HepG2 (cell line): Measurements from ENCODE around the gene SIK2. TPM values are rescaled to one million over a fixed set of nuclear protein-coding genes. Genes with fewer than 3 reads are reported as not detected.

Source experiments
- ATAC-seq: fragments of 200-7000 bp; cut with Tn5 transposase; 3 replicates; pipeline ENCODE4 v1.9.1; 2020; ENCODE audit warnings: mild to moderate bottlenecking, moderate library complexity
- BruUV-seq: library from RNA; stranded (reverse); fragments of 400-500 nt; replicated peaks from 2 replicates; lab custom pipeline; 2021; lab: Mats Ljungman, UMichigan
- CTCF ChIA-PET: fragments of 300-600 bp; formaldehyde crosslinking; extraction: SDS; loops from one replicate; lab custom pipeline; 2021; ENCODE audit warnings: low total read pairs, inconsistent platforms, low intra/inter-chr PET ratio; lab: Yijun Ruan, JAX
- POLR2A ChIA-PET: fragments of 350-600 bp; sonication (Branson Sonifier 250); formaldehyde crosslinking; loops from one replicate; lab custom pipeline; 2020; ENCODE audit warnings: antibody characterized with exemption, inconsistent platforms; lab: Yijun Ruan, JAX
- DNase-seq: peaks from one replicate; pipeline ENCODE4 v3.0.0-alpha.2; 2015; ENCODE audit warnings: low spot score
- FAIRE-seq: peaks from 3 replicates; lab custom pipeline; 2011; peaks lifted over from hg19 to GRCh38; lab: Jason Lieb, UNC
- H2AFZ ChIP-seq: one replicate; pipeline ENCODE4 v1.6.1; 2011; ENCODE audit warnings: low read length, inconsistent platforms
- H3K27ac ChIP-seq: fragments of 300-600 bp; 3 replicates; pipeline ENCODE4 v1.8.0; 2011; ENCODE audit warnings: mixed run types, mild to moderate bottlenecking, mixed read lengths, low read length, inconsistent platforms; ENCODE audit not compliant: insufficient read depth; ENCODE audit errors: extremely low read length
- H3K27me3 ChIP-seq, 2 experiments: fragments of 200-600 bp in 1 of 2; 2 replicates in 1 of 2; 3 replicates in 1 of 2; pipeline versions ENCODE4 v1.6.0 to v1.8.0; 2011; ENCODE audit warnings: low read length in 2 of 2, mild to moderate bottlenecking in 2 of 2, moderate library complexity in 2 of 2, inconsistent platforms in 1 of 2; ENCODE audit not compliant: insufficient read depth in 2 of 2, control insufficient read depth in 1 of 2
- H3K36me3 ChIP-seq, 2 experiments: fragments of 200-600 bp in 1 of 2; replicated peaks in 1 of 2; 2 replicates in 1 of 2; 3 replicates in 1 of 2; pipeline versions ENCODE4 v1.5.1 to v1.8.0; 2011; ENCODE audit warnings: low read length in 2 of 2, inconsistent platforms in 1 of 2; ENCODE audit not compliant: insufficient read depth in 2 of 2, control insufficient read depth in 1 of 2
- H3K4me1 ChIP-seq: 2 replicates; pipeline ENCODE4 v1.5.1; 2012; ENCODE audit warnings: low read length, inconsistent platforms; ENCODE audit not compliant: insufficient read depth
- H3K4me2 ChIP-seq: 2 replicates; pipeline ENCODE4 v1.6.0; 2011; ENCODE audit warnings: low read depth, low read length, inconsistent platforms
- H3K4me3 ChIP-seq, 3 experiments: fragments of 200-600 bp in 1 of 3; sonication (generic), shearing (Covaris generic) in 1 of 3; replicated peaks in 1 of 3; 2 replicates each; pipeline ENCODE4 v1.5.1; 2011 to 2016; ENCODE audit warnings: low read length in 3 of 3, inconsistent platforms in 2 of 3, low read depth in 2 of 3, mild to moderate bottlenecking in 2 of 3, control low read depth in 1 of 3, mixed read lengths in 1 of 3; ENCODE audit not compliant: insufficient read depth in 1 of 3
- H3K79me2 ChIP-seq: one replicate; pipeline ENCODE4 v1.6.1; 2011; ENCODE audit warnings: low read length, inconsistent platforms; ENCODE audit not compliant: insufficient read depth
- H3K9ac ChIP-seq: 2 replicates; pipeline ENCODE4 v1.6.0; 2011; ENCODE audit warnings: mild to moderate bottlenecking, low read depth, low read length, inconsistent platforms; ENCODE audit not compliant: insufficient read depth
- H3K9me3 ChIP-seq: 2 replicates; pipeline ENCODE4 v1.5.1; 2012; ENCODE audit warnings: mild to moderate bottlenecking, low read length
- H4K20me1 ChIP-seq: 2 replicates; pipeline ENCODE4 v1.6.0; 2011; ENCODE audit warnings: inconsistent platforms, mild to moderate bottlenecking, low read length, moderate library complexity; ENCODE audit not compliant: insufficient read depth
- EP300 ChIP-seq, 3 experiments: sonication (generic) in 1 of 3; formaldehyde crosslinking in 1 of 3; IDR thresholded peaks; 2 replicates each; pipeline versions ENCODE4 v1.5.1 to v1.6.1; 2011 to 2020; ENCODE audit warnings: low read depth in 2 of 3, low read length in 2 of 3, borderline replicate concordance in 1 of 3, improper control_type of control experiment in 1 of 3, mild to moderate bottlenecking in 1 of 3, missing genetic modification reagents in 1 of 3, moderate library complexity in 1 of 3
- GATAD2A ChIP-seq: IDR thresholded peaks from 2 replicates; pipeline ENCODE4 v1.6.1; 2016
- GZF1 ChIP-seq: sonication (generic); formaldehyde crosslinking; IDR thresholded peaks from 2 replicates; pipeline ENCODE4 v1.5.1; 2020; ENCODE audit warnings: mild to moderate bottlenecking, missing genetic modification reagents
- MEIS2 ChIP-seq: sonication (generic); formaldehyde crosslinking; IDR thresholded peaks from 2 replicates; pipeline ENCODE4 v1.9.0; 2021; ENCODE audit warnings: mild to moderate bottlenecking, missing genetic modification reagents
- NFYC ChIP-seq: IDR thresholded peaks from 2 replicates; pipeline ENCODE4 v1.6.1; 2016; ENCODE audit warnings: missing genetic modification reagents, missing compliant biosample characterization
- PHF20 ChIP-seq: sonication (generic); formaldehyde crosslinking; IDR thresholded peaks from 2 replicates; pipeline ENCODE4 v1.5.0; 2020; ENCODE audit warnings: mild to moderate bottlenecking, missing genetic modification reagents
- POLR2A ChIP-seq, 2 experiments: IDR thresholded peaks; 2 replicates each; pipeline ENCODE4 v1.6.1; 2011; ENCODE audit warnings: low read depth in 2 of 2, low read length in 2 of 2, mild to moderate bottlenecking in 1 of 2, moderate library complexity in 1 of 2; ENCODE audit not compliant: insufficient read depth in 1 of 2
- REXO4 ChIP-seq: sonication (generic); formaldehyde crosslinking; IDR thresholded peaks from 2 replicates; pipeline ENCODE4 v1.8.0; 2022; ENCODE audit warnings: missing genetic modification reagents, mild to moderate bottlenecking, borderline replicate concordance
- TCF7 ChIP-seq: sonication (generic); IDR thresholded peaks from 2 replicates; pipeline ENCODE4 v1.6.1; 2016; ENCODE audit warnings: antibody characterized with exemption, low read depth
- ZBTB38 ChIP-seq: sonication (generic); formaldehyde crosslinking; IDR thresholded peaks from 2 replicates; pipeline ENCODE4 v1.5.1; 2020; ENCODE audit warnings: mild to moderate bottlenecking, missing genetic modification reagents
- ZFP36L2 ChIP-seq: sonication (generic); formaldehyde crosslinking; IDR thresholded peaks from 2 replicates; pipeline ENCODE4 v1.4.0; 2020; ENCODE audit warnings: missing genetic modification reagents
- ZIK1 ChIP-seq: sonication (generic); formaldehyde crosslinking; IDR thresholded peaks from 2 replicates; pipeline ENCODE4 v1.5.0; 2020; ENCODE audit warnings: mild to moderate bottlenecking, low read depth, missing genetic modification reagents, borderline replicate concordance
- ZMYM4 ChIP-seq: sonication (generic); formaldehyde crosslinking; IDR thresholded peaks from 2 replicates; pipeline ENCODE4 v1.8.1; 2023; ENCODE audit warnings: mild to moderate bottlenecking, missing genetic modification reagents
- ZNF569 ChIP-seq: sonication (generic); formaldehyde crosslinking; IDR thresholded peaks from 2 replicates; pipeline ENCODE4 v1.5.0; 2020; ENCODE audit warnings: mild to moderate bottlenecking, missing genetic modification reagents, moderate library complexity, borderline replicate concordance
- ZNF710 ChIP-seq: sonication (generic); formaldehyde crosslinking; IDR thresholded peaks from 2 replicates; pipeline ENCODE4 v1.5.0; 2020; ENCODE audit warnings: mild to moderate bottlenecking, missing genetic modification reagents, borderline replicate concordance
- ZNF800 ChIP-seq: sonication (generic); formaldehyde crosslinking; IDR thresholded peaks from 2 replicates; pipeline ENCODE4 v1.4.0; 2020; ENCODE audit warnings: missing genetic modification reagents
- WGBS: methylation state at CpG from one replicate; pipeline ENCODE4 v1.1.6; 2017; ENCODE audit warnings: low lambda C conversion rate; 5-methylcytosine and 5-hydroxymethylcytosine counted together
- in situ Hi-C: cut with HindIII; loops from 2 replicates; pipeline ENCODE4 v1.10.0; 2017; ENCODE audit warnings: low pct_unique_long_range_greater_than_20kb; ENCODE audit not compliant: extremely low pct_ligation_motif_present
- intact Hi-C: fragments of 100-400 bp; cut with micrococcal nuclease; formaldehyde crosslinking; loops from one replicate; pipeline ENCODE4 v1.10.0; 2022; ENCODE audit not compliant: unreplicated experiment
- polyA plus RNA-seq, 8 experiments: library from polyadenylated mRNA; depleted of rRNA in 3 of 8; stranded (reverse) in 7 of 8; unstranded in 1 of 8; fragments of >200 nt; fragmentation: Illumina TruSeq in 4 of 8; extraction: Trizol in 4 of 8; gene quantifications; 2 replicates each; pipeline versions ENCODE4 v1.2.1 to v1.2.3, GENCODE V29; 2011 to 2016; ENCODE audit warnings: low read depth in 4 of 8, missing spikeins in 1 of 8, mixed read lengths in 1 of 8; ENCODE audit not compliant: insufficient read depth in 1 of 8
- total RNA-seq, 5 experiments: library from RNA; depleted of rRNA; stranded (reverse); fragments of >200 nt; fragmentation: Illumina TruSeq; extraction: Trizol; gene quantifications; 2 replicates each; pipeline ENCODE4 v1.2.3, GENCODE V29; 2016; ENCODE audit warnings: low read depth in 1 of 5
- TF ChIP-seq, protein P1 (sequence below): sonication (generic); formaldehyde crosslinking; IDR thresholded peaks from 2 replicates; pipeline ENCODE4 v1.5.1; 2020; ENCODE audit warnings: mild to moderate bottlenecking, moderate library complexity, missing genetic modification reagents

Gene SIK2
- total and polyA plus RNA-seq, 2 of the 13 experiments (the other 11 are each of a cell fraction or from before 2014, with no cell fraction given) = 8.1 to 15.4 TPM

DNA sequence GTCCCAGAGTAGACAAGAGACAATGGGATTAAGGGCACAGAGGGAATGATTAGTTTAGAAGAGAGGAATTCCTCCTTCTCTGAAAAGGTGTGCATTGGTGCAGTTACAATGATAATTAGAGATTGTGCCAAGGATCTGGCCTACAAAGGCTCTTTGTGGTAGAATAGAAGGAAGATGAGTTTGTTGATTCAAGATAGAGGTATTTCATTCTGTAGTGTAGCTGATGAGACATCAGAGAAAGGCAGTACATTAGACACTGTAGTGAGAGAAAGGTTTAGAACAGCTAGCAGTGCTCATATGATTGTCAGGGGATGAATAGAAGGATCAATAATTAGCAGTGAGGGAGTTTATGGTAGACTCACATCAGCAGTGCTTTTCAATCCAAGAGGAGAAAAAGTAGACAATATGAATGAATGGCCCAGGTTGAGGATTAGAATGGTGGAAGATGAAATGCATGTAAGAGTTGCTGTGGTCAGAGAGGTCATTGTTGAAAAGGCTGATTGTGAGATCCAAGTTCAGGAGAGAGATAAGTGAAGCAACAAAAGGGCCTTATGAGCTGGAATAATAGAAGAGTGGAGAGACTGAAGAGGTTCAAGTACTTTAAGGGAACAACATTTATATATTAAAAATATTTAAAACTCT is 28.9 kb downstream of the SIK2 start (continued):
- no peak for TF ChIP-seq ZIK1 (CRISPR knock-in tag)
- no peak for TF ChIP-seq ZBTB38 (CRISPR knock-in tag)
- TF ChIP-seq ZNF710 = peak; percentile 68; the same call in 1 of the 2 replicates
- no peak for TF ChIP-seq ZFP36L2 (CRISPR knock-in tag)
- TF ChIP-seq TCF7 = 0 out of 2 replicates have a peak, but pooled peaks have one; percentile 8
- peak in 1 of 2 experiments; percentile 26; a peak in 1 of 4 replicates for TF ChIP-seq EP300 (IDR thresholded peaks at IDR 0.05; ENCODE audit: low read depth in 2 of 2, low read length in 2 of 2)
- TF ChIP-seq EP300 (CRISPR knock-in tag; IDR thresholded peaks at IDR 0.05; ENCODE audit: borderline replicate concordance) = no peak
- TF ChIP-seq POLR2A (IDR thresholded peaks at IDR 0.05; ENCODE audit: insufficient read depth in 1 of 2, low read depth in 2 of 2, low read length in 2 of 2) = no peak
- TF ChIP-seq ZMYM4 (CRISPR knock-in tag) = no peak
- no peak for TF ChIP-seq NFYC (CRISPR knock-in tag)

- H3K4me1 ChIP-seq = peaks cover 92% of the 10 kb centered on the region
- intact Hi-C loops = loop anchor here (2.0 kb wide), 1 partner anchor 29 kb away; the partner anchor contains the start of gene SIK2
- TF ChIP-seq ZNF800 = no peak
- no peak for TF ChIP-seq MEIS2
- TF ChIP-seq GZF1 (CRISPR knock-in tag) = no peak
- no peak for TF ChIP-seq ZNF569
- no peak for TF ChIP-seq PHF20 (CRISPR knock-in tag)
- TF ChIP-seq, protein P1, sequence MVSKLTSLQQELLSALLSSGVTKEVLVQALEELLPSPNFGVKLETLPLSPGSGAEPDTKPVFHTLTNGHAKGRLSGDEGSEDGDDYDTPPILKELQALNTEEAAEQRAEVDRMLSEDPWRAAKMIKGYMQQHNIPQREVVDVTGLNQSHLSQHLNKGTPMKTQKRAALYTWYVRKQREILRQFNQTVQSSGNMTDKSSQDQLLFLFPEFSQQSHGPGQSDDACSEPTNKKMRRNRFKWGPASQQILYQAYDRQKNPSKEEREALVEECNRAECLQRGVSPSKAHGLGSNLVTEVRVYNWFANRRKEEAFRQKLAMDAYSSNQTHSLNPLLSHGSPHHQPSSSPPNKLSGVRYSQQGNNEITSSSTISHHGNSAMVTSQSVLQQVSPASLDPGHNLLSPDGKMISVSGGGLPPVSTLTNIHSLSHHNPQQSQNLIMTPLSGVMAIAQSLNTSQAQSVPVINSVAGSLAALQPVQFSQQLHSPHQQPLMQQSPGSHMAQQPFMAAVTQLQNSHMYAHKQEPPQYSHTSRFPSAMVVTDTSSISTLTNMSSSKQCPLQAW (CRISPR knock-in tag) = no peak
- peak; percentile 4; the same call in 1 of the 2 replicates for TF ChIP-seq GATAD2A (CRISPR knock-in tag)
- TF ChIP-seq REXO4 (CRISPR knock-in tag) = no peak
Measured at GRCh38 chr11:111631666-111632039, 29.4 kb downstream of the SIK2 start.

More at GRCh38 chr11:111631666-111632039, 29.4 kb downstream of the SIK2 start:
- H4K20me1 ChIP-seq = no peaks in the 10 kb centered on the region
- in situ Hi-C loops = no loop called here
- WGBS = 87% methylated on average over 3 of the region's 3 CpGs
- H3K36me3 ChIP-seq = 0 out of 5 replicates have a peak, but pooled peaks cover 0 to 4% of the 10 kb centered on the region in 2 experiments
- no peak overlapping the region for H2AFZ ChIP-seq
- ChIA-PET POLR2A (no interaction called here), CTCF (no interaction called here)
- H3K79me2 ChIP-seq = no peaks in the 10 kb centered on the region
- H3K27me3 ChIP-seq = no peaks in the 10 kb centered on the region
- ATAC-seq = no peak
- FAIRE-seq = no peak
- BruUV-seq = no TSS peak
- no peak overlapping the region for H3K4me3 ChIP-seq
- H3K9ac ChIP-seq = no peak overlapping the region
- no peak overlapping the region for H3K4me2 ChIP-seq
- DNase-seq = peak; percentile 21
- peak overlapping the region; percentile 53 for H3K27ac ChIP-seq
- no peaks in the 10 kb centered on the region for H3K9me3 ChIP-seq
